Measurements from ENCODE around the gene RXRA. TPM values are rescaled to one million over a fixed set of nuclear protein-coding genes. Genes with fewer than 3 reads are reported as not detected.

The RXRA gene
- polyA plus RNA-seq, 1 experiment: 5.3 TPM

GRCh38 chr9:134472256-134472655, 146.0 kb downstream of the RXRA start:
- TF ChIP-seq CTCF (IDR thresholded peaks at IDR 0.05; ENCODE audit: low read depth, low read length): no peak
- no peak for DNase-seq (ENCODE audit: low read depth, low spot score)
- Histone ChIP-seq H3K4me3 (ENCODE audit: low read depth, low read length) (no peak overlapping the region), H3K9me3 (ENCODE audit: control insufficient read depth, insufficient read depth, low read length) (no peaks in the 10 kb centered on the region; the same call in 1 of the 2 replicates), H3K27ac (ENCODE audit: low read depth, low read length) (no peak overlapping the region), H3K27me3 (ENCODE audit: control insufficient read depth, insufficient read depth, low read length) (no peaks in the 10 kb centered on the region)
- CTCF ChIA-PET: no interaction called here
- POLR2A ChIA-PET: no interaction called here

- peak overlapping the region; percentile 31 for H3K27ac ChIP-seq (ENCODE audit: low read depth, low read length)
- H3K4me3 ChIP-seq (ENCODE audit: low read depth, low read length): no peak overlapping the region
- H3K9me3 ChIP-seq (ENCODE audit: control insufficient read depth, insufficient read depth, low read length): no peaks in the 10 kb centered on the region; the same call in 1 of the 2 replicates
- no peak for DNase-seq (ENCODE audit: low read depth, low spot score)
- H3K27me3 ChIP-seq (ENCODE audit: control insufficient read depth, insufficient read depth, low read length): no peaks in the 10 kb centered on the region
- no peak for TF ChIP-seq CTCF (IDR thresholded peaks at IDR 0.05; ENCODE audit: low read depth, low read length)
- POLR2A ChIA-PET: interaction anchor here (0.6 to 2.4 kb wide), 4 partner anchors 17 to 188 kb away, joined by 3 to 15 read pairs (median 4); no protein-coding TSS in a partner anchor
- CTCF ChIA-PET: interaction anchor here (0.9 kb wide), 1 partner anchor 16 kb away, joined by 3 read pairs; no protein-coding TSS in a partner anchor
Observed at GRCh38 chr9:134473141-134474054, 147.1 kb downstream of the RXRA start.

GRCh38 chr9:134474055-134474370, 147.8 kb downstream of the RXRA start:
- peak overlapping the region; percentile 65 for H3K27ac ChIP-seq (ENCODE audit: low read depth, low read length)
- no peak for DNase-seq (ENCODE audit: low read depth, low spot score)
- H3K27me3 ChIP-seq (ENCODE audit: control insufficient read depth, insufficient read depth, low read length): no peaks in the 10 kb centered on the region
- CTCF ChIA-PET: interaction anchor here (0.9 kb wide), 1 partner anchor 16 kb away, joined by 3 read pairs; no protein-coding TSS in a partner anchor
- no peak overlapping the region for H3K4me3 ChIP-seq (ENCODE audit: low read depth, low read length)
- no peak for TF ChIP-seq CTCF (IDR thresholded peaks at IDR 0.05; ENCODE audit: low read depth, low read length)
- POLR2A ChIA-PET: interaction anchor here (0.8 to 2.4 kb wide), 3 partner anchors 18 to 128 kb away, joined by 3 to 15 read pairs (median 3); no protein-coding TSS in a partner anchor
- peaks cover under 1% of the 10 kb centered on the region for H3K9me3 ChIP-seq (ENCODE audit: control insufficient read depth, insufficient read depth, low read length)

GRCh38 chr9:134475011-134475790, 148.9 kb downstream of the RXRA start:
- H3K27ac ChIP-seq (ENCODE audit: low read depth, low read length): peak overlapping the region; percentile 81
- CTCF ChIA-PET: no interaction called here

More at GRCh38 chr9:134475011-134475790, 148.9 kb downstream of the RXRA start:
- peaks cover 5% of the 10 kb centered on the region for H3K9me3 ChIP-seq (ENCODE audit: control insufficient read depth, insufficient read depth, low read length)
- POLR2A ChIA-PET: interaction anchor here (0.7 to 2.4 kb wide), 3 partner anchors 17 to 170 kb away, joined by 3 to 15 read pairs (median 4); no protein-coding TSS in a partner anchor
- no peaks in the 10 kb centered on the region for H3K27me3 ChIP-seq (ENCODE audit: control insufficient read depth, insufficient read depth, low read length)
- no peak overlapping the region for H3K4me3 ChIP-seq (ENCODE audit: low read depth, low read length)
- DNase-seq (ENCODE audit: low read depth, low spot score): no peak
- TF ChIP-seq CTCF (IDR thresholded peaks at IDR 0.05; ENCODE audit: low read depth, low read length): peak; percentile 31
